GM12878 (cell line): ENCODE data around the gene ATOSB. TPM values are rescaled to one million over a fixed set of nuclear protein-coding genes. Genes with fewer than 3 reads are reported as not detected.

ENCODE experiments used
- ATAC-seq: fragments of 200-7000 bp; cut with Tn5 transposase; 3 replicates; pipeline ENCODE4 v1.9.1; 2020; ENCODE audit warnings: mild to moderate bottlenecking, moderate library complexity
- BruUV-seq: library from RNA; stranded (reverse); fragments of 400-500 nt; replicated peaks from 2 replicates; lab custom pipeline; 2021; lab: Mats Ljungman, UMichigan
- CTCF ChIA-PET: fragments of 300-600 bp; sonication (Branson Sonifier 250); formaldehyde crosslinking; extraction: SDS; loops from one replicate; lab custom pipeline; 2021; ENCODE audit warnings: inconsistent platforms; lab: Yijun Ruan, JAX
- POLR2A ChIA-PET: fragments of 350-600 bp; formaldehyde crosslinking; extraction: SDS; loops from one replicate; lab custom pipeline; 2021; ENCODE audit warnings: inconsistent platforms; lab: Charles Lee
- RAD21 ChIA-PET: fragments of 300-600 bp; sonication (Branson Sonifier 250); formaldehyde crosslinking; loops from one replicate; lab custom pipeline; 2023; ENCODE audit warnings: antibody characterized with exemption; ENCODE audit not compliant: unreplicated experiment; lab: Charles Lee
- SMC1A ChIA-PET: fragments of 300-600 bp; sonication (Branson Sonifier 250); formaldehyde crosslinking; loops from one replicate; lab custom pipeline; 2023; ENCODE audit not compliant: unreplicated experiment, uncharacterized antibody; lab: Charles Lee
- DNase-seq: peaks from one replicate; pipeline ENCODE4 v3.0.0-alpha.2; 2011; ENCODE audit warnings: low read depth, low spot score
- FAIRE-seq: peaks from 3 replicates; lab custom pipeline; 2011; peaks lifted over from hg19 to GRCh38; lab: Jason Lieb, UNC
- H2AFZ ChIP-seq: 2 replicates; pipeline ENCODE4 v1.6.0; 2011; ENCODE audit warnings: low read depth, low read length, control low read depth; ENCODE audit not compliant: control insufficient read depth
- H3K27ac ChIP-seq: 2 replicates; pipeline ENCODE4 v1.5.1; 2011; ENCODE audit warnings: control low read depth; ENCODE audit not compliant: control insufficient read depth, insufficient read depth
- H3K27me3 ChIP-seq, 2 experiments: replicated peaks in 1 of 2; 2 replicates each; pipeline versions ENCODE4 v1.6.0 to v1.6.1; 2011; ENCODE audit warnings: low read length in 1 of 2; ENCODE audit not compliant: control insufficient read depth in 2 of 2, insufficient read depth in 2 of 2
- H3K36me3 ChIP-seq, 2 experiments: 2 replicates each; pipeline ENCODE4 v1.5.1; 2011; ENCODE audit warnings: low read length in 1 of 2; ENCODE audit not compliant: control insufficient read depth in 2 of 2, insufficient read depth in 2 of 2
- H3K4me1 ChIP-seq: 2 replicates; pipeline ENCODE4 v1.6.1; 2011; ENCODE audit warnings: mild to moderate bottlenecking, low read length, moderate library complexity, mixed read lengths; ENCODE audit not compliant: control insufficient read depth, insufficient read depth
- H3K4me2 ChIP-seq: 2 replicates; pipeline ENCODE4 v1.6.0; 2011; ENCODE audit warnings: control low read depth; ENCODE audit not compliant: control insufficient read depth, insufficient read depth
- H3K4me3 ChIP-seq: fragments of 200-600 bp; sonication (generic); 2 replicates; pipeline ENCODE4 v1.5.1; 2016
- H3K79me2 ChIP-seq: 2 replicates; pipeline ENCODE4 v1.6.0; 2011; ENCODE audit warnings: low read length; ENCODE audit not compliant: control insufficient read depth, insufficient read depth
- H3K9ac ChIP-seq: 2 replicates; pipeline ENCODE4 v1.8.0; 2011; ENCODE audit warnings: low read length, control low read depth, mixed read lengths; ENCODE audit not compliant: control insufficient read depth, insufficient read depth
- H3K9me3 ChIP-seq: replicated peaks from 3 replicates; pipeline ENCODE4 v1.5.1; 2011; ENCODE audit warnings: mild to moderate bottlenecking, low read length; ENCODE audit not compliant: control insufficient read depth, insufficient read depth
- H4K20me1 ChIP-seq: 2 replicates; pipeline ENCODE4 v1.6.0; 2011; ENCODE audit not compliant: control insufficient read depth, insufficient read depth
- BMI1 ChIP-seq: fragments of 450-650 bp; IDR thresholded peaks from 2 replicates; pipeline ENCODE4 v1.6.1; 2016; ENCODE audit warnings: mild to moderate bottlenecking, moderate library complexity, borderline replicate concordance
- CBFB ChIP-seq: IDR thresholded peaks from 2 replicates; pipeline ENCODE4 v1.6.1; 2016; ENCODE audit warnings: antibody characterized with exemption, low read depth
- CHD1 ChIP-seq: IDR thresholded peaks from 2 replicates; pipeline ENCODE4 v1.6.1; 2012; ENCODE audit warnings: low read depth, low read length, improper control_type of control experiment
- CREB1 ChIP-seq: IDR thresholded peaks from 2 replicates; pipeline ENCODE4 v1.6.1; 2012; ENCODE audit warnings: low read depth, mild to moderate bottlenecking, inconsistent platforms
- FOS ChIP-seq: IDR thresholded peaks from 3 replicates; pipeline ENCODE4 v1.6.1; 2011; ENCODE audit warnings: borderline replicate concordance; ENCODE audit not compliant: insufficient read length; ENCODE audit errors: extremely low read depth
- GABPA ChIP-seq: IDR thresholded peaks from 2 replicates; pipeline ENCODE4 v1.6.1; 2014; ENCODE audit warnings: antibody characterized with exemption, low read depth, mild to moderate bottlenecking, inconsistent platforms
- HDGF ChIP-seq: fragments of 450-650 bp; IDR thresholded peaks from 2 replicates; pipeline ENCODE4 v1.6.1; 2016; ENCODE audit warnings: antibody characterized with exemption
- MTA3 ChIP-seq: IDR thresholded peaks from 2 replicates; pipeline ENCODE4 v1.6.1; 2012; ENCODE audit warnings: low read length, inconsistent platforms, borderline replicate concordance
- NFYA ChIP-seq: IDR thresholded peaks from 2 replicates; pipeline ENCODE4 v1.6.1; 2011; ENCODE audit warnings: low read depth, mild to moderate bottlenecking, low read length, improper control_type of control experiment, borderline replicate concordance
- PML ChIP-seq: IDR thresholded peaks from 2 replicates; pipeline ENCODE4 v1.6.1; 2012; ENCODE audit warnings: low read length, inconsistent platforms
- POLR2AphosphoS5 ChIP-seq: IDR thresholded peaks from 2 replicates; pipeline ENCODE4 v1.6.1; 2011; ENCODE audit warnings: mild to moderate bottlenecking, low read length, inconsistent platforms
- SMARCA5 ChIP-seq: fragments of 450-650 bp; IDR thresholded peaks from 2 replicates; pipeline ENCODE4 v1.6.1; 2017; ENCODE audit warnings: mild to moderate bottlenecking
- WGBS: methylation state at CpG from one replicate; pipeline ENCODE4 v1.1.6; 2016; ENCODE audit warnings: low lambda C conversion rate; ENCODE audit not compliant: insufficient replicate concordance, insufficient coverage; ENCODE audit errors: missing lambda C conversion rate; 5-methylcytosine and 5-hydroxymethylcytosine counted together
- in situ Hi-C: fragments of 300-500 bp; cut with MboI; formaldehyde crosslinking; loops from 9 replicates; pipeline ENCODE4 v1.14.3; 2018; ENCODE audit warnings: mixed read lengths
- intact Hi-C: fragments of 100-400 bp; cut with micrococcal nuclease; formaldehyde crosslinking; loops from one replicate; pipeline ENCODE4 v1.14.2; 2022; ENCODE audit not compliant: unreplicated experiment
- polyA plus RNA-seq, 11 experiments: library from polyadenylated mRNA; depleted of rRNA in 4 of 11; unstranded in 6 of 11; stranded (reverse) in 5 of 11; fragments of >200 nt; fragmentation: Nextera tagmentation in 4 of 11; fragmentation: Illumina TruSeq in 1 of 11; extraction: Ambion mirVana in 4 of 11; extraction: Trizol in 1 of 11; gene quantifications; 1 replicate in 1 of 11; 2 replicates in 10 of 11; pipeline versions ENCODE4 v1.2.1 to v1.2.3, GENCODE V29; 2011 to 2016; ENCODE audit warnings: inconsistent platforms in 2 of 11, missing spikeins in 2 of 11, low read depth in 1 of 11
- total RNA-seq, 4 experiments: library from RNA; depleted of rRNA in 3 of 4; stranded (reverse); fragments of >200 nt in 3 of 4; fragmentation: Illumina TruSeq in 1 of 4; extraction: Trizol in 1 of 4; gene quantifications; 2 replicates each; pipeline versions ENCODE4 v1.2.1 to v1.2.3, GENCODE V29; 2013 to 2021
- TF ChIP-seq, protein P1 (sequence below): fragments of 450-650 bp; conservative IDR thresholded peaks from 2 replicates; pipeline ENCODE4 v1.6.1; 2017; ENCODE audit warnings: mild to moderate bottlenecking, moderate library complexity
- TF ChIP-seq, protein P2 (sequence below): IDR thresholded peaks from 2 replicates; pipeline ENCODE4 v1.6.1; 2011; ENCODE audit warnings: borderline replicate concordance, low read depth, mild to moderate bottlenecking, moderate library complexity, mixed read lengths, low read length; ENCODE audit not compliant: insufficient read depth; ENCODE audit errors: extremely low read length
- TF ChIP-seq, protein P3 (sequence below): IDR thresholded peaks from 2 replicates; pipeline ENCODE4 v1.6.1; 2011; ENCODE audit warnings: low read depth, mild to moderate bottlenecking, low read length, moderate library complexity, borderline replicate concordance; ENCODE audit errors: extremely low read depth
- TF ChIP-seq, protein P4 (sequence below): fragments of 450-650 bp; IDR thresholded peaks from 2 replicates; pipeline ENCODE4 v1.6.1; 2017; ENCODE audit warnings: low read depth, mild to moderate bottlenecking, moderate library complexity

ATOSB gene
- total and polyA plus RNA-seq, 10 of the 15 experiments (the other 5 are each of a cell fraction or from before 2014, with no cell fraction given), result 0.60 to 5.4 (median 2.5) TPM

DNA sequence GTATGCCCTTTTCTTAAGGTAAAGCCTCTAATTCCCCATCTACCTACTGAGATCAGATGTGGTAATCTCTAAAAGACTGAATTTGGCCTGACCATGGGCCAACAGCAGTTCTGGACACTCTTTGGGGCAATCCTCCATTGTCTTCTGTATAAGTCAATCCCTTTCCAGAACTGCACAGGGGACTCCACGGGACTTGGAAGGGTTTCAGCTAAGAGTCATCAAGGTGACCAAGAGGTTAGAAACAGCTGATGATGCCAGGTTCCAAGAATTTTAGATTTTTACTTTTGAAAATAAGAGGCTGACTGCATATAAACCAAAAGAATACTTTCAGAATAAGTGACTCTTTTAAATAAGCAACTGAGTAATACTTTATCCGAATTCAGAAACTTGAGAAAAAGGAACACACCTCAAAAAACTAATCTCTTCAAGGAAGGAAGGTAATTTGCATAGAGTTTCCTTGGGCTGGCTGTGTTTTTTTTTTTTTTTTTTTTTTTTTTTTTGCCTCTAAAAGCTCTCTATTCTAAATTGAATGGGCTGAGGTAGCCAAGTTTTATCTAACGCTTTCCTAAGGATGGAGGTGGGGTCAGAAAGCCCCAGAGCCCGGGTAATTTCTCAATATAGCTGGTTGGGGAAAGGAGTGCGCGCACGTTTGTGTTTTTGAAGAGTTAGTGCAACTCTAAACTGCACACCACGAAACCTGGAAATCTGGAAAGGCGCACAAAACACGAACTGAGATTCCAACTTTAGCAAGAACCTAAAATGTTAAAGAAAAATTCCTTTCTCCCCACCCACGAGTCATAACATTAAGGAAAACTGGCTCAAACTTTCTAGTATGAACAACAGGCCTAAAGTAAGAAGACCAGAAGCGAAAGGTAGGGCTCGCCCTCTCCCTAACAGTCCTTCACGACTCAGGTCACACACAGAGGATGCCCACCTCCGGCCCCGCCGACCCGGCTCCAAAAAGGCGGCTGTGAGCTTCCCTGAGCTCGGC is 44.5 kb downstream of the ATOSB start:
- Histone ChIP-seq H2AFZ (no peak overlapping the region), H3K9me3 (no peaks in the 10 kb centered on the region), H3K36me3 (peaks cover 7 to 32% of the 10 kb centered on the region in 2 experiments; a peak in 3 of 4 replicates), H3K4me1 (peaks cover 12% of the 10 kb centered on the region), H3K79me2 (peaks cover 57% of the 10 kb centered on the region), H3K9ac (peak overlapping the region; percentile 81), H3K4me3 (peak overlapping the region; percentile 78), H3K27me3 (no peaks in the 10 kb centered on the region), H4K20me1 (peaks cover 30% of the 10 kb centered on the region), H3K27ac (peak overlapping the region; percentile 88), H3K4me2 (peak overlapping the region; percentile 83)
- intact Hi-C loops (loop anchor here (5.0 to 10.0 kb wide), 3 partner anchors 41 to 654 kb away; partner anchors contain the start of gene DNAJB5), in situ Hi-C loops (no loop called here)
- under 1% methylated on average over 20 of the region's 20 CpGs for WGBS
- ChIA-PET CTCF (interaction anchor here (1.0 to 2.7 kb wide), 12 partner anchors 8 to 576 kb away, joined by 3 to 29 read pairs (median 7); partner anchors contain the start of genes FANCG, PIGO and STOML2), POLR2A (interaction anchor here (0.5 to 2.6 kb wide), 14 partner anchors 9 to 1774 kb away, joined by 3 to 31 read pairs (median 4); partner anchors contain the start of genes FANCG and STOML2), SMC1A (interaction anchor here (1.0 to 3.3 kb wide), 6 partner anchors 10 to 87 kb away, joined by 3 to 19 read pairs (median 8); partner anchors contain the start of genes FANCG and PIGO), RAD21 (interaction anchor here (0.9 to 2.5 kb wide), 9 partner anchors 9 to 79 kb away, joined by 3 to 11 read pairs (median 5); partner anchors contain the start of genes ATOSB, FANCG, PIGO and STOML2)
- FAIRE-seq (no peak), DNase-seq (no peak), ATAC-seq (no peak)
- BruUV-seq, result TSS peak; percentile 55
- no peak for TF ChIP-seq PML
- TF ChIP-seq SMARCA5, result no peak
- no peak for TF ChIP-seq FOS
- no peak; the same call in 1 of the 2 replicates for TF ChIP-seq MTA3
- no peak for TF ChIP-seq CHD1
- TF ChIP-seq, protein P1, sequence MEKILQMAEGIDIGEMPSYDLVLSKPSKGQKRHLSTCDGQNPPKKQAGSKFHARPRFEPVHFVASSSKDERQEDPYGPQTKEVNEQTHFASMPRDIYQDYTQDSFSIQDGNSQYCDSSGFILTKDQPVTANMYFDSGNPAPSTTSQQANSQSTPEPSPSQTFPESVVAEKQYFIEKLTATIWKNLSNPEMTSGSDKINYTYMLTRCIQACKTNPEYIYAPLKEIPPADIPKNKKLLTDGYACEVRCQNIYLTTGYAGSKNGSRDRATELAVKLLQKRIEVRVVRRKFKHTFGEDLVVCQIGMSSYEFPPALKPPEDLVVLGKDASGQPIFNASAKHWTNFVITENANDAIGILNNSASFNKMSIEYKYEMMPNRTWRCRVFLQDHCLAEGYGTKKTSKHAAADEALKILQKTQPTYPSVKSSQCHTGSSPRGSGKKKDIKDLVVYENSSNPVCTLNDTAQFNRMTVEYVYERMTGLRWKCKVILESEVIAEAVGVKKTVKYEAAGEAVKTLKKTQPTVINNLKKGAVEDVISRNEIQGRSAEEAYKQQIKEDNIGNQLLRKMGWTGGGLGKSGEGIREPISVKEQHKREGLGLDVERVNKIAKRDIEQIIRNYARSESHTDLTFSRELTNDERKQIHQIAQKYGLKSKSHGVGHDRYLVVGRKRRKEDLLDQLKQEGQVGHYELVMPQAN, result no peak
- TF ChIP-seq GABPA, result no peak
- TF ChIP-seq, protein P2, sequence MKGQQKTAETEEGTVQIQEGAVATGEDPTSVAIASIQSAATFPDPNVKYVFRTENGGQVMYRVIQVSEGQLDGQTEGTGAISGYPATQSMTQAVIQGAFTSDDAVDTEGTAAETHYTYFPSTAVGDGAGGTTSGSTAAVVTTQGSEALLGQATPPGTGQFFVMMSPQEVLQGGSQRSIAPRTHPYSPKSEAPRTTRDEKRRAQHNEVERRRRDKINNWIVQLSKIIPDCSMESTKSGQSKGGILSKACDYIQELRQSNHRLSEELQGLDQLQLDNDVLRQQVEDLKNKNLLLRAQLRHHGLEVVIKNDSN, result no peak
- no peak; the same call in 1 of the 2 replicates for TF ChIP-seq POLR2AphosphoS5
- TF ChIP-seq, protein P3, sequence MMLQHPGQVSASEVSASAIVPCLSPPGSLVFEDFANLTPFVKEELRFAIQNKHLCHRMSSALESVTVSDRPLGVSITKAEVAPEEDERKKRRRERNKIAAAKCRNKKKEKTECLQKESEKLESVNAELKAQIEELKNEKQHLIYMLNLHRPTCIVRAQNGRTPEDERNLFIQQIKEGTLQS, result no peak
- TF ChIP-seq CREB1, result peak; percentile 18; the same call in 1 of the 2 replicates
- TF ChIP-seq HDGF, result no peak
- no peak for TF ChIP-seq CBFB
- no peak for TF ChIP-seq BMI1
- no peak for TF ChIP-seq NFYA
- TF ChIP-seq, protein P4, sequence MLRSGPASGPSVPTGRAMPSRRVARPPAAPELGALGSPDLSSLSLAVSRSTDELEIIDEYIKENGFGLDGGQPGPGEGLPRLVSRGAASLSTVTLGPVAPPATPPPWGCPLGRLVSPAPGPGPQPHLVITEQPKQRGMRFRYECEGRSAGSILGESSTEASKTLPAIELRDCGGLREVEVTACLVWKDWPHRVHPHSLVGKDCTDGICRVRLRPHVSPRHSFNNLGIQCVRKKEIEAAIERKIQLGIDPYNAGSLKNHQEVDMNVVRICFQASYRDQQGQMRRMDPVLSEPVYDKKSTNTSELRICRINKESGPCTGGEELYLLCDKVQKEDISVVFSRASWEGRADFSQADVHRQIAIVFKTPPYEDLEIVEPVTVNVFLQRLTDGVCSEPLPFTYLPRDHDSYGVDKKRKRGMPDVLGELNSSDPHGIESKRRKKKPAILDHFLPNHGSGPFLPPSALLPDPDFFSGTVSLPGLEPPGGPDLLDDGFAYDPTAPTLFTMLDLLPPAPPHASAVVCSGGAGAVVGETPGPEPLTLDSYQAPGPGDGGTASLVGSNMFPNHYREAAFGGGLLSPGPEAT, result peak; percentile 4; the same call in 1 of the 2 replicates
